ENCODE measurements around the gene MRPL49. TPM values are rescaled to one million over a fixed set of nuclear protein-coding genes. Genes with fewer than 3 reads are reported as not detected.
"Not testable (repeated sequence)": the region's sequence is repeated elsewhere in the genome, so short reads cannot be mapped to it uniquely, and the experiment has no call there.

Gene MRPL49
- total RNA-seq, 1 experiment from 2014 or later = 84.9 TPM

GRCh38 chr11:65150131-65150508 lies 28.0 kb downstream of the MRPL49 start:
- in situ Hi-C loops (cut with HindIII; ENCODE audit: low pct_unique_long_range_greater_than_20kb, low sequenced_read_pairs); DNase-seq (ENCODE audit: low read depth): not testable (repeated sequence)

DNA sequence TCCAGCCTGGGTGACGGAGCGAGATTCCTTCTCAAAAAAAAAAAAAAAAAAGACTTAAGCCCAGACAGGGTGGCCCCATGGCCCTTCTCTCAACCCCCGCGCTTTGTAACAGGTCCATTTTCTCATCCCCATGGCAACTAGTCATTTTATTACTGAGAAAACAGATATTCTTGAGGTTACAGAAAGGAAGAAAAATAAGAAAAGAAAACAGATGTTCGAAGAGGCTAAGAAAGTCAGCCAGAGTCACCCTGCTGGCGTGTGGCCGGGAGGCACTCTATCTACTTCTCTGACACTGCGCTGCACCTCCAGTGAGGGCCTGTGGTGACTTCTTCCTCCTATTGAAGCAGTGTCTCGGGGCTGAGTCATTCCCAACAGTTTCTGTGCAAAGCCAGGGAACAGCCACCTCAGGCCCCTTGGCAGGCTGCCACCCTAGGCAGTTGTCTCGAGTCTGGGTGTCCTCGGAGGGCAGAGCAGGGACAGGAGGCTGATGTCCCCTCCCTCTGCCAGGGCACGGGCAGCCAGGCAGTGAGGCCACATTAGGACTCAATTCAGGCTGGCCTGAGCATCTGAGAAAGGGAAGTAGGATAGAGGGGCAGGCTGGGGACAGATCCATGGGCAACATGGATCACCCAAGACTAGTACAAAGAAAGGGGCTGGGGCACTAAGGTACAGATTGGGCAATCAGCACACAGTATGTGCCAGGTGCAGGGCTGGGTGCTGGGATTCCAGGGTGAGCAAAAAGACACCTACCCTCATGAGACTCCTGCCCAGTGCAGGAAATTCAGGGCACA lies 28.6 kb downstream of the MRPL49 start:
- peak; percentile 94 for DNase-seq (ENCODE audit: low read depth)
- in situ Hi-C loops (cut with HindIII; ENCODE audit: low pct_unique_long_range_greater_than_20kb, low sequenced_read_pairs) = no loop called here

DNA sequence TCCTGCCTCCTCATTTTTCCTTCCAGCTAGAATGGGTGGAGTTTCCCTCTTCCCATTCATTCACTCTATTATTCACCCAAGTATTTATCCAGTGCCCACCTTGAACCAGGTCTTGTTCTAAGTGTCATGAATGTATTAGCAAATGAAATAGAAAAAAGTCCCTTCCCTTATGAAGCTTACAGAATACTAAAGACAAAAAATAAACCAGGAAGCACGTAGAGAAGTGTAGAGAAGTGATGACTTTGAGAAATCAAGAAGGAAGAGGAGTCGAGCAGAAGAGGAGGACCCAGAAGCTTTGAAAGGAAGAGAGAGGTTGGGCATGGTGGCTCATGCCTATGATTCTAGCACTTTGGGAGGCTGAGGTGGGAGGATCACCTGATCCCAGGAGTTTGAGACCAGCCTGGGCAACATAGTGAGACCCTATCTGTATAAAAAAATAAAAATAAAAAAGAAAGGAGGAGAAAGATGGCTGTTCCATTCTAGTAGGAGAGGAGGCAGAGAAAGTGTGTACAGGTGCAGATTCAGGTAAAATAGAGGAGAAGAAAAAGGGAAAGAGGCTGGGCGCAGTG lies 29.3 kb downstream of the MRPL49 start:
- DNase-seq (ENCODE audit: low read depth) = no peak
- in situ Hi-C loops (cut with HindIII; ENCODE audit: low pct_unique_long_range_greater_than_20kb, low sequenced_read_pairs) = no loop called here

DNA sequence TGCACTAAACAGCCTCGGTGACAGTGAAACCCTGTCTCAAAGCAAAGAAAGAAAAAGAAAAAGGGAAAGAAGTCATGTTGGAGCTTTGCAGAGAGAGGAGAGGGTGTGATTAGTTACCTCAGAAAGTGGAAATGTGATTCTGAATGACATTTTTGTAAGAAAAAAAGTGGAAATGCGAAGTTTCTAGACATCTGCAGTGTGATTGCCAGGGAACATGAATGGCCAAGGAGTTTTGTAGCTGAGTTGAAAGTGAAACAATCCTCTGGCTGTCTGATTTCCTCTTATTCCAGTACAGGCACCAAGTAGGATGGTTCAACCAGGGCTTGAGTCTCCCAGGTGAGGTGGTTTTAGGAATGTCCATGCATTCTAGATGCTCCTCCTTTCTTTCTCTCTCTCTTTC lies 30.0 kb downstream of the MRPL49 start:
- in situ Hi-C loops (cut with HindIII; ENCODE audit: low pct_unique_long_range_greater_than_20kb, low sequenced_read_pairs) = no loop called here
- no peak for DNase-seq (ENCODE audit: low read depth)

GRCh38 chr11:65156256-65156655 lies 34.1 kb downstream of the MRPL49 start:
- no peak for DNase-seq (ENCODE audit: low read depth)
- in situ Hi-C loops (cut with HindIII; ENCODE audit: low pct_unique_long_range_greater_than_20kb, low sequenced_read_pairs) = no loop called here

- in situ Hi-C loops (cut with HindIII; ENCODE audit: low pct_unique_long_range_greater_than_20kb, low sequenced_read_pairs) = no loop called here
- no peak for DNase-seq (ENCODE audit: low read depth)
Observed at GRCh38 chr11:65156926-65157325, 34.8 kb downstream of the MRPL49 start.

GRCh38 chr11:65157336-65157735 lies 35.2 kb downstream of the MRPL49 start:
- DNase-seq (ENCODE audit: low read depth) = no peak
- in situ Hi-C loops (cut with HindIII; ENCODE audit: low pct_unique_long_range_greater_than_20kb, low sequenced_read_pairs) = no loop called here

DNA sequence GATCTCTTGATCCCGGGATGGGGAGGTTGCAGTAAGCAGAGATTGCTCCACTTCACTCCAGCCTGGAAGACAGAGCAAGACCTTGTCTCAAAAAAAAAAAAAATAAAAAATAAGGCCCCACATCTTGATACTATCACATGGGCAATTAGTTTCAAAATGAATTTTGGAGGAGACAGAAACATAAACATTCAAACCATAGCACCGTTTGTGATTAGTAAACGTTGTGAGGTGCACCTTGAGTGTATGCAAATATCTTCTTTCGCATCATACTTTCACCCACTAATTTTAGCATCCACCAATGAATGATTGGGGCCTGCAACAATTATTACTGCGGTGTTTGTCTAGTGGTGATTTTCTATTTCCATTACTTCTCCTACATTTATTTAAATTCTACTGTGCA lies 36.9 kb downstream of the MRPL49 start:
- in situ Hi-C loops (cut with HindIII; ENCODE audit: low pct_unique_long_range_greater_than_20kb, low sequenced_read_pairs) = no loop called here
- no peak for DNase-seq (ENCODE audit: low read depth)

GRCh38 chr11:65160643-65161042 lies 38.5 kb downstream of the MRPL49 start:
- in situ Hi-C loops (cut with HindIII; ENCODE audit: low pct_unique_long_range_greater_than_20kb, low sequenced_read_pairs) = no loop called here
- no peak for DNase-seq (ENCODE audit: low read depth)

DNA sequence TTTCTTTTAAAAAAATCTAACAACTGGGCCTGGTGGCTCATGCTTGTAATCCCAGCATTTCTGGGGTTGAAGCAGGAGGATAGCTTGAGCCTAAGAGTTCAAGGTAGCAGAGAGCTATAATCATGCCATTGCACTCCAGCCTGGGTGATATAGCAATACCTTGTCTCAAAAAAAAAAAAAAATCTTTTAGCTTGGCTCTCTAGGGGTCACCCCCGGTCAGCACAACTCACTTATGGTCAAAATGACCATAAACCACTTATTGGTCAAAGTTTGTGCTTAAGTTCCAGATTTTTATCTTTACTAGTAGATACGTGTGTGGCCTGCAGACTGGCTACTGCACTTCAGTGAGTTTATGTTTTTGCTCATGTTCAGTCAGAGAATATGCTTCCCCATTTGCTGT lies 41.6 kb downstream of the MRPL49 start:
- in situ Hi-C loops (cut with HindIII; ENCODE audit: low pct_unique_long_range_greater_than_20kb, low sequenced_read_pairs) = no loop called here
- DNase-seq (ENCODE audit: low read depth) = no peak

DNA sequence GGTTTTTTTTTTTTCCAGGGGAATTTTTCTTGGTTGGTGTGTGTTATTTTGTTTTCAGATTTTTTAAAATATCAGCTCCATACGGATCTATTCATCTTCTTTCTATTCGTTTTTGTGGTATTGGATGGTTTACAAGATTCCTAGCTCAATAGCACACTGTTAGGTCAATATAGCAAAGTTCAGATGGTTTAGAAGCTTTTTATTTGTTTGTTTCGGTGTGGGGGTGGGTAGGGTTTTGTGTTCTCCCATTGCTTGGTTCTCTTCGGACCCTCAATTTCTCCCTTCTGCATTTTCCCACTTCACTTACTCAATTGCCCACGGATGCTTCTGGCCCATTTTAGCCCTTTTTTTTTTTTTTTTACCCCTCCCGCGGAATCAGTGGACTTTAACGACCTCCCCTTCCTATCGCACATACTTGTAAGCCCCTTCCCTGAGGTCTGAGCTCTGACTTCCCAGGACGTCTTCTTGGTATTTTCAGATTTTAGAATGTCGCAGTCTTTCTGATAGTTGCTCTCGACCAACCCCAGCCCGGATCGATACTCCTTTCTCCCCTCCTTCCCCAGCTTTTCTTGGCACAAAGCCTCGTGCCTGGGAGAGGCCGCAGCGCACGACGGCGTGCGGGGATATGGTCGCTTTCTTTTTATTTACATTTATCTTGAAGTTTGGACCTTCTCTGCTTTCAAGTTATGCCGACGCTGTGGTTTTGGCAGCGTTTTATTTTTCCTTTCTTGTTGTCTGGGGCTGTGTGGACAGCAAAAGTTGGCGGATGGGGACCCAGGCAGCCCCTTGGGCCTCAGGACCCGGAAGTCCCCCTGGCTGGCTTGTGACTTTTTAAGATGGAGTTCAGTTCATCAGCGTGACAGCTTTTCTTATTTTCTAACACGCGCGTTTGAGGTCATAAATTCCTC lies 43.5 kb downstream of the MRPL49 start:
- in situ Hi-C loops (cut with HindIII; ENCODE audit: low pct_unique_long_range_greater_than_20kb, low sequenced_read_pairs) = no loop called here
- DNase-seq (ENCODE audit: low read depth) = no peak

- no peak for DNase-seq (ENCODE audit: low read depth)
- in situ Hi-C loops (cut with HindIII; ENCODE audit: low pct_unique_long_range_greater_than_20kb, low sequenced_read_pairs) = no loop called here
Observed at GRCh38 chr11:65166893-65167292, 44.8 kb downstream of the MRPL49 start.

DNA sequence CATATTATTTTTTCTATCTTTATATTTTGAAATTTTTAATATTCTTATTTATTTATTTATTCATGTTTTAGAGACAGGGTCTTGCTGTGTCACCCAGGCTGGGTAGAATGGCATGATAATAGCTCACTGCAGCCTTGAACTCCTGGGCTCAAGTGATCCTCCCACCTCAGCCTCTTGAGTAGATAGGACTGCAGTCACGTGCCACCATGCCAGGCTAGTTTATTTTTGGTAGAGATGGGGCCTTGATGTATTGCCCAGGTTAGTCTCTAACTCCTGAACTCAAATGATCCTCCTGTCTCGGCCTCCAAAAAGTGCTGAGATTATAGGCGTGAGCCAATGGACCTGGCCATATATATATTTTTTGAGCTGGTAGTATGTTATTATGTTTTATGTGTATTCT lies 45.5 kb downstream of the MRPL49 start:
- DNase-seq (ENCODE audit: low read depth) = no peak
- in situ Hi-C loops (cut with HindIII; ENCODE audit: low pct_unique_long_range_greater_than_20kb, low sequenced_read_pairs) = no loop called here

DNA sequence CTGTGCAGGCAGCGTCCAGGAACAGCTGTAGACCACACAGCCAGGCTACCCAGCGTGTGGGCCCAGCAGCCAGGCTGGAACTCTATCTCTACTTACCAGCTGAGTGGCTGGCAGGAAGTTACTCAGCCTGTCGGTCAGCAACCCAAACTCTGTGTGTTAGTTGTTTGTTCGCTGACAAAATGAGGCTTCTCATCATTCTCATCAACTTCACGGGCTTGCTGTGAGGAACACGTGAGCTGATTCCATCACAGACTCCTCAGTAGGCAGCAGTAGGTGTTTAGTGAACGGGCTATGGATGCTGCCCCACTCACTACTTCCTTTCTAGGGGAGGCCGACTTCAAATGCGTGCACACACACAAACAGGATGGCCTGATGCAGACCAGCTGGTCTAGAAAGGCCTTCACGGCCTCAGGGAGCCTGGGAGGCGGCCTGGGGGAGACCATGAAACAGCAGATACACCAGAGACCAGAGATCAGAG lies 47.1 kb downstream of the MRPL49 start:
- no peak for DNase-seq (ENCODE audit: low read depth)

DNA sequence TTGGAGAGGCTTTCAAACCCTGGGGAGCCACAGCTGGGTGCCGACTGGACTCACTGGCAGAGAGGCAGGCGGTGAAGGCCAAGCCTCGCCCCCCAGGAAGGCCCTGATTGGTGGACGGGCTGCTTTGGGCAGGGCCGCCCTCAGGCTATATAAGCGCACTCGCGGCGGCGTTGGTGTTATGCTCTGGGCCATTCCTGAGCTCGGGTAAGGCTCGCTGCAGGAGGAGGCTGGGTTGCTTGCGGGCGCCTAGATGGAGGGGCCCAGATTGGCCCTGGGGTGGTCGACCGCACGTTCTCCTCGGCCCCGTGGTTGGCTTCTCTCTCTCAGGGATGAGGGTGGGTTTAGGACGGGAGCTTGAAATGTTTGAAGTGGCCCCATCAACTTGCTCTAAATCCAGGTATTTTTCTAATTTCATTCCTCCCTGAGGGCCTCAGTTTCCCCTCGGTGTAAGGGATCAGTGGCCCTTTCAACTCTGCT lies 48.0 kb downstream of the MRPL49 start, which contains the start of gene SPDYC:
Gene SPDYC, plus strand, starts transcription at position 176 of the 477 bp plus-strand sequence. CDS start 1,125 bp downstream, outside the sequence.
- in situ Hi-C loops (cut with HindIII; ENCODE audit: low pct_unique_long_range_greater_than_20kb, low sequenced_read_pairs) = no loop called here
- DNase-seq (ENCODE audit: low read depth) = no peak

More for the DNA sequence above, 47.1 kb downstream of the MRPL49 start:
- in situ Hi-C loops (cut with HindIII; ENCODE audit: low pct_unique_long_range_greater_than_20kb, low sequenced_read_pairs) = no loop called here

DNA sequence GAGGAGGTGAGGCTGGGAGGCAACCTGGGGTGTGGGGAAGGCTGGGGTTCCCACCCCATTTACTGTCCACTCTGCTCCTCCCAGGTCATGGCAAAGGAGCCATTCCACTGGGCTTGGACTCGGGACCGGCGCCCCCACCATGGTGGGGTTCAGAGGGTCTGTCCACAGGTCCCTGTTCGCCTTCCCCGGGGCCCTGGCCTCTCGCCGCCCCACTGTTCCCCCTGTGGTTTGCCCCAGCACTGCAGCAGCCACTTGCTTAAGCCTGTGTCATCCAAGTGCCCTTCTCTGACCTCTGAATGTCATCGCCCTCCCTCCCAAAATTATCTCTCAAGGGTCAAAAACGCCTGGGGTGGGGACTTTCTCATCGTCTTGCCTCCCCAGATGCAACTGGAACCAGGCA lies 50.5 kb downstream of the MRPL49 start:
- in situ Hi-C loops (cut with HindIII; ENCODE audit: low pct_unique_long_range_greater_than_20kb, low sequenced_read_pairs) = no loop called here
- DNase-seq (ENCODE audit: low read depth) = no peak

GRCh38 chr11:65174571-65175010 lies 52.5 kb downstream of the MRPL49 start:
- DNase-seq (ENCODE audit: low read depth); in situ Hi-C loops (cut with HindIII; ENCODE audit: low pct_unique_long_range_greater_than_20kb, low sequenced_read_pairs): not testable (repeated sequence)
